Measurements from ENCODE around the gene TOMM34. TPM values are rescaled to one million over a fixed set of nuclear protein-coding genes. Genes with fewer than 3 reads are reported as not detected.

Gene TOMM34
- total RNA-seq, 6 donors from 2014 or later, result 6.2 to 26.1 (median 13.5) TPM

DNA sequence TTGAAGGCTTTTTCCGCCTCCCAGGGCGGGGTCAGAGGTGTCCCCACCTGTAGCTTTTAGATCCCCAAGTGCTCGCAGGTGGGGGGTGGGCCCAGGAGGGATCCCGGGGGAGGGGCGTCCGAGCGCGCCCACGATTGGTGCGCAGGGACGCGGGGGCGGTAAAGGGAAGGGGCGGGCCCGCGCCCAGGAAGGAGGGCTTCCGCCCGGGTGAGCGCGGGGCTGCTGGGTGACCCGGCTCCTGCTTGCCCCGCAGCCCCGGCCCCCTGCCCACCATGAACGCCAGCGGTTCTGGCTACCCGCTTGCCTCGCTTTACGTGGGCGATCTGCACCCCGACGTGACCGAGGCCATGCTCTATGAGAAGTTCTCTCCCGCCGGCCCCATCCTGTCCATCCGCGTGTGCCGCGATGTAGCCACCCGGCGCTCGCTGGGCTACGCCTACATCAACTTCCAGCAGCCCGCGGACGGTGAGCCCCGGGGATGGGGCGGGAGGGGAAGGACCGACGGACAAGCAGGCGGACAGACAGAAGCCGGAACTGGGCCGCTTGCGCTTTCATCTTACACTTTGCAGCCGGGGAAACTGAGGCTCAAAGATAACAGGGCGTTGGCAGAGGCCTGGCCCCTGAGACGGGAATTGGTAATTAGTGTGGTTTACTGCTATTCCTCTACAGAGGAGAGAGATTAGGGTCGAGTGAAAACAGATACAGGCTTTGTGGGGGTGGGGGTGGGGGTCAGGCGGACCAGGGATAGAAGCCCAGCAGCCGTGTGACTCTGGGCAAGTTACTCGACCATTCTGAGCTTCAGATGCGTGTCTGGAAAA lies 50.1 kb downstream of the TOMM34 start, which contains the start of gene PABPC1L:
TSS of gene PABPC1L (plus strand) at position 189 of the 818 bp plus-strand sequence. CDS start at position 273, 84 bp downstream.
- peak in 1 of 2 donors; percentile 26 for TF ChIP-seq POLR2AphosphoS5 (IDR thresholded peaks at IDR 0.05)
- peak in 1 of 4 donors; percentile 39 for TF ChIP-seq POLR2A (IDR thresholded peaks at IDR 0.05)
- no peak for TF ChIP-seq EP300 (IDR thresholded peaks at IDR 0.05)
- TF ChIP-seq, protein P1, sequence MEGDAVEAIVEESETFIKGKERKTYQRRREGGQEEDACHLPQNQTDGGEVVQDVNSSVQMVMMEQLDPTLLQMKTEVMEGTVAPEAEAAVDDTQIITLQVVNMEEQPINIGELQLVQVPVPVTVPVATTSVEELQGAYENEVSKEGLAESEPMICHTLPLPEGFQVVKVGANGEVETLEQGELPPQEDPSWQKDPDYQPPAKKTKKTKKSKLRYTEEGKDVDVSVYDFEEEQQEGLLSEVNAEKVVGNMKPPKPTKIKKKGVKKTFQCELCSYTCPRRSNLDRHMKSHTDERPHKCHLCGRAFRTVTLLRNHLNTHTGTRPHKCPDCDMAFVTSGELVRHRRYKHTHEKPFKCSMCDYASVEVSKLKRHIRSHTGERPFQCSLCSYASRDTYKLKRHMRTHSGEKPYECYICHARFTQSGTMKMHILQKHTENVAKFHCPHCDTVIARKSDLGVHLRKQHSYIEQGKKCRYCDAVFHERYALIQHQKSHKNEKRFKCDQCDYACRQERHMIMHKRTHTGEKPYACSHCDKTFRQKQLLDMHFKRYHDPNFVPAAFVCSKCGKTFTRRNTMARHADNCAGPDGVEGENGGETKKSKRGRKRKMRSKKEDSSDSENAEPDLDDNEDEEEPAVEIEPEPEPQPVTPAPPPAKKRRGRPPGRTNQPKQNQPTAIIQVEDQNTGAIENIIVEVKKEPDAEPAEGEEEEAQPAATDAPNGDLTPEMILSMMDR (IDR thresholded peaks at IDR 0.05), result no peak
- H3K4me3 ChIP-seq, result peak within 1 kb of the TSS; percentile 7 to 81 (median 72)
- no peaks in the 10 kb centered on the region for H3K9me3 ChIP-seq
- 3 to 8% methylated on average over 21 to 48 of the region's 61 CpGs for WGBS, 2 donors
- peak within 1 kb of the TSS in 2 of 4 donors; percentile 36 to 41 for H3K27ac ChIP-seq
- DNase-seq, result peak; percentile 92 to 94
- H3K27me3 ChIP-seq, result no peaks in the 10 kb centered on the region
- H3K4me1 ChIP-seq, result peaks cover 11 to 28% (median 19%) of the 10 kb centered on the region in 4 donors
- ATAC-seq (ENCODE audit: low FRiP score in 2 of 2), result peak; percentile 91 to 94
- H3K36me3 ChIP-seq, result peaks cover 0 to 38% (median 27%) of the 10 kb centered on the region in 4 donors

DNA sequence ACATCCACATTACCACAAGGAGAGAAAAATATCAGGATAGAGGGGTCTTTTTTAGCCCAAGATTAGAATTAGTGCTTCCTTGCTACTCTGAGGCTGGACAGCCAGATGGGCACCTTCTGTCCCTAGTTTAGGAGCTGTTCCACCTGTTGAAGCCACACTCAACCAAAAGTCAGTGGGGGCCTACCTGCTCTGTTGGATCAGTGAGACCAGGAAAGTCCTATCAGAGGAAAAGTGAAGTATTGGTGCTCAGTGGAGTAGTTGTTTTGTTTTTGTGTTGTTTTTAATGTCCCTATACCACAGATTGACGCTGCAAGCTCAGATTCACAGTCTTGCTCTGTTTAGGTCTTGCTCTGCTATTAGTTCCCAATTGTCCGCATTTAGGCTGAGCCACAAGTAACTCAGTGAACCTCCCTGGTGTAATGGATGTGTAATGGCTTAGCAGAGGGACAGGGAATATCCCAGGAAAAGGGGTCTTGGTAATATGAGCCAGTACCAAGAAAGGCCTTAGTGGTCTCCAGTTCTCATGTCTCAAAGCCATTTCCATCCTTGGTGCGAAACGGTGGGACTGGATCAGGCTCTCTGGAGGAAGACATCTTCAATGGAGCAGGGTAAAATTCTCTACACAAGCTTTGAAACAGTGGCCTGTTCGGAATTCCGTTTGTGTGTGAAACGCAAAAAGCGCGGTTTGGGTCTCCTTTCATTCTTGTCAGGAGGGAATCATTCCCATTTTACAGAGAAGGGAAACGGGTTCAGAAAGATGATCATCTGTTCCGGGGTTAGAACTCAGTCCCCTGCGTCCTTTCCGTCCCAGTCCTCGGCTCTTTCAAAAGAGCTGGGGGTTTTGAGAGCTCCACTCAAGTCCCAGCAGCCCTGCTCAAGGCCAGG lies 51.0 kb downstream of the TOMM34 start:
- H3K27ac ChIP-seq, result peak overlapping the region in 1 of 4 donors; percentile 41
- DNase-seq, result no peak
- ATAC-seq (ENCODE audit: low FRiP score in 2 of 2), result no peak
- no peaks in the 10 kb centered on the region for H3K27me3 ChIP-seq
- H3K36me3 ChIP-seq, result peaks cover 8 to 47% (median 35%) of the 10 kb centered on the region in 4 donors
- peak overlapping the region in 3 of 4 donors; percentile 68 to 81 (median 76) for H3K4me3 ChIP-seq
- TF ChIP-seq, protein P1 (IDR thresholded peaks at IDR 0.05), result no peak
- TF ChIP-seq POLR2A (IDR thresholded peaks at IDR 0.05) (no peak), EP300 (IDR thresholded peaks at IDR 0.05) (no peak), POLR2AphosphoS5 (IDR thresholded peaks at IDR 0.05) (no peak)
- no peaks in the 10 kb centered on the region for H3K9me3 ChIP-seq
- WGBS, 2 donors, result 33 to 36% methylated on average over 14 of the region's 14 CpGs
- H3K4me1 ChIP-seq, result peaks cover 11 to 28% (median 19%) of the 10 kb centered on the region in 4 donors

- H3K36me3 ChIP-seq, result peaks cover 19 to 81% (median 56%) of the 10 kb centered on the region in 4 donors
Measured at GRCh38 chr20:44904377-44904776, 55.8 kb downstream of the TOMM34 start.

DNA sequence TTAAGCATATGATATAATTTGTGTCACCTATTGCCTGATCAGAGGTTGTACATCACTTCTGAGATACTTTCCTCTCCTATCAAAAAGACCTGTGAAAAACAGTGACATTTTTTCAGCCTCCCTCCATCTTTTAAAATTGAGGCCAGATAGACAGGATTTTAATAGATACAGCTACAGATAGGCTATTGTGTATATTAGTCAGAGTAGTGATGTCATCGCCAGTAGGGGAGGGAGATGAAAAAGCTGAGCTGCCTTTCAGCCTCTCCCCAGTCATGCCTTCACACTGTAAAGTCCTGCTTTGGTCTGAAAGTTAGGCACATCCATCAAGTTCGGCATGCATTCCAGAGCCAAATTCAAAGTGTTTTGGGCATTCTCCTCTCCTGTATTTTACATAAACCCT lies 58.2 kb downstream of the TOMM34 start:
- ATAC-seq (ENCODE audit: low FRiP score in 2 of 2) (no peak), DNase-seq (no peak)
- H3K4me1 ChIP-seq, result peaks cover 23 to 37% (median 32%) of the 10 kb centered on the region in 4 donors
- WGBS, 2 donors, result 96 to 97% methylated on average over 2 of the region's 2 CpGs
- H3K27ac ChIP-seq, result no peak overlapping the region
- H3K9me3 ChIP-seq, result no peaks in the 10 kb centered on the region
- H3K4me3 ChIP-seq, result no peak overlapping the region
- peaks cover 19 to 68% (median 45%) of the 10 kb centered on the region in 4 donors for H3K36me3 ChIP-seq
- TF ChIP-seq EP300 (IDR thresholded peaks at IDR 0.05) (no peak), POLR2A (IDR thresholded peaks at IDR 0.05) (no peak)
- H3K27me3 ChIP-seq, result no peaks in the 10 kb centered on the region

More at GRCh38 chr20:44904377-44904776, 55.8 kb downstream of the TOMM34 start:
- no peak for TF ChIP-seq POLR2A (IDR thresholded peaks at IDR 0.05)
- TF ChIP-seq EP300 (IDR thresholded peaks at IDR 0.05), result no peak
- TF ChIP-seq, protein P1 (IDR thresholded peaks at IDR 0.05), result no peak
- no peak for TF ChIP-seq POLR2AphosphoS5 (IDR thresholded peaks at IDR 0.05)
- 69 to 70% methylated on average over 5 of the region's 5 CpGs for WGBS, 2 donors
- Histone ChIP-seq H3K27ac (no peak overlapping the region), H3K4me1 (peaks cover 5 to 20% (median 17%) of the 10 kb centered on the region in 4 donors), H3K27me3 (no peaks in the 10 kb centered on the region), H3K9me3 (no peaks in the 10 kb centered on the region), H3K4me3 (no peak overlapping the region)
- DNase-seq (no peak), ATAC-seq (ENCODE audit: low FRiP score in 2 of 2) (no peak)

Measured in upper lobe of left lung (tissue), 6 donors.